Panc1 (cell line): ENCODE measurements around the gene COMMD10. TPM values are rescaled to one million over a fixed set of nuclear protein-coding genes. Genes with fewer than 3 reads are reported as not detected.

Experiments
- ATAC-seq: fragments of 200-7000 bp; cut with Tn5 transposase; 2 replicates; pipeline ENCODE4 v1.9.1; 2020; ENCODE audit warnings: mild to moderate bottlenecking, moderate library complexity
- BruUV-seq: library from RNA; stranded (reverse); fragments of 400-500 nt; replicated peaks from 2 replicates; lab custom pipeline; 2021; lab: Mats Ljungman, UMichigan
- CTCF ChIA-PET: fragments of 300-600 bp; sonication (Branson Sonifier 250); formaldehyde crosslinking; loops from one replicate; lab custom pipeline; 2022; ENCODE audit warnings: antibody characterized with exemption; lab: Charles Lee
- POLR2A ChIA-PET: fragments of 300-600 bp; sonication (Branson Sonifier 250); formaldehyde crosslinking; loops from one replicate; lab custom pipeline; 2022; ENCODE audit warnings: antibody characterized with exemption; lab: Charles Lee
- DNase-seq: peaks from one replicate; pipeline ENCODE4 v3.0.0-alpha.2; 2010; ENCODE audit warnings: low read depth, low spot score
- H3K27ac ChIP-seq: 2 replicates; pipeline ENCODE4 v1.5.1; 2011; ENCODE audit warnings: mild to moderate bottlenecking, low read length, inconsistent platforms
- H3K27me3 ChIP-seq: fragments of 200-500 bp; sonication (Bioruptor generic); 2 replicates; pipeline ENCODE4 v1.6.0; 2014; ENCODE audit warnings: low read length, inconsistent platforms; ENCODE audit not compliant: control insufficient read depth, insufficient read depth
- H3K36me3 ChIP-seq: fragments of 200-500 bp; sonication (Bioruptor generic); 2 replicates; pipeline ENCODE4 v1.5.1; 2014; ENCODE audit warnings: inconsistent platforms, mild to moderate bottlenecking, low read length, moderate library complexity; ENCODE audit not compliant: control insufficient read depth, insufficient read depth
- H3K4me1 ChIP-seq: 2 replicates; pipeline ENCODE4 v1.5.1; 2011; ENCODE audit warnings: inconsistent platforms, mild to moderate bottlenecking, low read length, moderate library complexity; ENCODE audit not compliant: control insufficient read depth, insufficient read depth
- H3K4me3 ChIP-seq, 2 experiments: 2 replicates each; pipeline ENCODE4 v1.5.1; 2011 to 2012; ENCODE audit warnings: low read depth in 2 of 2, low read length in 2 of 2, mild to moderate bottlenecking in 2 of 2, inconsistent platforms in 1 of 2, moderate library complexity in 1 of 2
- H3K9me3 ChIP-seq: fragments of 200-500 bp; sonication (Bioruptor generic); 2 replicates; pipeline ENCODE4 v1.5.1; 2014; ENCODE audit warnings: low read depth, mild to moderate bottlenecking, inconsistent platforms, low read length, moderate library complexity; ENCODE audit not compliant: control insufficient read depth, insufficient read depth
- POLR2AphosphoS5 ChIP-seq: IDR thresholded peaks from 2 replicates; pipeline ENCODE4 v1.6.1; 2012; ENCODE audit warnings: mild to moderate bottlenecking, low read depth, low read length, moderate library complexity
- REST ChIP-seq, 2 experiments: IDR thresholded peaks; 2 replicates each; pipeline ENCODE4 v1.6.1; 2011 to 2012; ENCODE audit warnings: low read depth in 2 of 2, control low read depth in 1 of 2, low read length in 1 of 2, mild to moderate bottlenecking in 1 of 2, moderate library complexity in 1 of 2; ENCODE audit not compliant: insufficient read depth in 1 of 2
- SIN3A ChIP-seq: IDR thresholded peaks from 2 replicates; pipeline ENCODE4 v1.6.1; 2012; ENCODE audit warnings: low read depth, mild to moderate bottlenecking, low read length, moderate library complexity, borderline replicate concordance; ENCODE audit not compliant: insufficient read depth
- TCF7L2 ChIP-seq: IDR thresholded peaks from 2 replicates; pipeline ENCODE4 v1.6.1; 2011; ENCODE audit warnings: mild to moderate bottlenecking, low read depth, low read length, inconsistent platforms
- in situ Hi-C: cut with HindIII; loops from 2 replicates; pipeline ENCODE4 v1.10.0; 2016; ENCODE audit warnings: low sequenced_read_pairs, low pct_unique_long_range_greater_than_20kb
- intact Hi-C: fragments of 100-400 bp; cut with micrococcal nuclease; formaldehyde crosslinking; loops from one replicate; pipeline ENCODE4 v1.10.0; 2022; ENCODE audit not compliant: unreplicated experiment
- total RNA-seq: library from RNA; stranded (reverse); gene quantifications from one replicate; pipeline ENCODE4 v1.2.1, GENCODE V29; 2021; ENCODE audit not compliant: unreplicated experiment
- TF ChIP-seq, protein P1 (sequence below): fragments of 450-650 bp; IDR thresholded peaks from 2 replicates; pipeline ENCODE4 v1.5.1; 2017; ENCODE audit warnings: mild to moderate bottlenecking

The COMMD10 gene
- total RNA-seq, 1 experiment from 2014 or later: 37.9 TPM

DNA sequence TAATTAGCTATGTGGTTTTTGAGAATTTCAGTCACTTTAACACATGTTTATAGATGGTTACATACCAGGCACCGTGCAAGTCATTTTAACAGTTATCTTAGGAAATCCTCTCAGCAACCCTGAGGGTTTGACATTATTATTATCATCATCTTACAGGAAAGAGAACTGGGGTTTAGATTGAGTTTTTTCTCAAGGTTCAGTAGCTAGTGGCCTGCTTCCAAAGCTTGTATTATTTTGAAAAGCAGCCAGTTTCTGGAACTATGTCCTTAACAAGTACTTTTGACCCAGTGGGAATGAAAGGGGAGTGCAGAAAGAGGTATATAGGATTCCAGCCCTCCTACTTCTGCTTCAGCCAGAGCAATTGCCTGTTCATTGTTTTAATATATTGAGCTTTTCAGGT, 157.5 kb downstream of the COMMD10 start:
- no peaks in the 10 kb centered on the region for H3K4me1 ChIP-seq
- ChIA-PET POLR2A (no interaction called here), CTCF (no interaction called here)
- H3K27me3 ChIP-seq: no peaks in the 10 kb centered on the region
- no peaks in the 10 kb centered on the region for H3K36me3 ChIP-seq
- no peak overlapping the region for H3K4me3 ChIP-seq
- DNase-seq (no peak), ATAC-seq (no peak)
- H3K27ac ChIP-seq: no peak overlapping the region
- no TSS peak for BruUV-seq
- in situ Hi-C loops: no loop called here
- TF ChIP-seq REST (IDR thresholded peaks at IDR 0.05; ENCODE audit: insufficient read depth in 1 of 2, low read depth in 2 of 2, low read length in 1 of 2) (no peak), SIN3A (no peak), POLR2AphosphoS5 (no peak), TCF7L2 (no peak)
- TF ChIP-seq, protein P1, sequence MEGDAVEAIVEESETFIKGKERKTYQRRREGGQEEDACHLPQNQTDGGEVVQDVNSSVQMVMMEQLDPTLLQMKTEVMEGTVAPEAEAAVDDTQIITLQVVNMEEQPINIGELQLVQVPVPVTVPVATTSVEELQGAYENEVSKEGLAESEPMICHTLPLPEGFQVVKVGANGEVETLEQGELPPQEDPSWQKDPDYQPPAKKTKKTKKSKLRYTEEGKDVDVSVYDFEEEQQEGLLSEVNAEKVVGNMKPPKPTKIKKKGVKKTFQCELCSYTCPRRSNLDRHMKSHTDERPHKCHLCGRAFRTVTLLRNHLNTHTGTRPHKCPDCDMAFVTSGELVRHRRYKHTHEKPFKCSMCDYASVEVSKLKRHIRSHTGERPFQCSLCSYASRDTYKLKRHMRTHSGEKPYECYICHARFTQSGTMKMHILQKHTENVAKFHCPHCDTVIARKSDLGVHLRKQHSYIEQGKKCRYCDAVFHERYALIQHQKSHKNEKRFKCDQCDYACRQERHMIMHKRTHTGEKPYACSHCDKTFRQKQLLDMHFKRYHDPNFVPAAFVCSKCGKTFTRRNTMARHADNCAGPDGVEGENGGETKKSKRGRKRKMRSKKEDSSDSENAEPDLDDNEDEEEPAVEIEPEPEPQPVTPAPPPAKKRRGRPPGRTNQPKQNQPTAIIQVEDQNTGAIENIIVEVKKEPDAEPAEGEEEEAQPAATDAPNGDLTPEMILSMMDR: no peak
- intact Hi-C loops: no loop called here
- no peaks in the 10 kb centered on the region for H3K9me3 ChIP-seq

DNA sequence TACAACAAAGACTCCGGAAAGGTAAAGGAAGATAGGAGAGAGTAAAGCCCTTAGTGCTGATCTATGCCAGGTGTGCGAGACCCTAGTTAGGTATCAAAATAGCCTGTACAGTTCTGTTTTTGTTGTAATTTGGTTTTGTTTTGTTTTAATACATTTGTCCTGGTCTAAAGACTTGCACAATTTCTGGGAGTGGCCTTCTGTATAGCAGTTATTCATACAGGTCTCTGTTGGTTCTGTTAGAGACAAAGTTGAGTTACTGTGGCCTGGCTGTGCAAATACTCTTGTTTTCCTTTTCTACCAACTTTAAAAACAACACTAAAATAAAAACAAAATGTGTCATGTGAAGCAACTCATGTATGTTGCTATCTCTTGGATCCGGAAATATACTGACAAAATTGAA, 163.6 kb downstream of the COMMD10 start:
- Histone ChIP-seq H3K4me1 (no peaks in the 10 kb centered on the region), H3K27ac (no peak overlapping the region), H3K4me3 (no peak overlapping the region), H3K27me3 (no peaks in the 10 kb centered on the region), H3K9me3 (no peaks in the 10 kb centered on the region), H3K36me3 (no peaks in the 10 kb centered on the region)
- CTCF ChIA-PET: no interaction called here
- intact Hi-C loops: no loop called here
- in situ Hi-C loops: no loop called here
- no peak for ATAC-seq
- POLR2A ChIA-PET: no interaction called here
- BruUV-seq: no TSS peak
- no peak for DNase-seq
- TF ChIP-seq TCF7L2: no peak
- TF ChIP-seq, protein P1: no peak
